A673 (cell line): Measurements from ENCODE around the gene MCAT.

Experiments used
- CTCF ChIP-seq: fragments of 300-800, 200-600 bp; sonication (generic); conservative IDR thresholded peaks from 2 replicates; pipeline ENCODE4 v1.5.1; 2017; ENCODE audit warnings: low read depth, mild to moderate bottlenecking, antibody characterized with exemption, low read length, moderate library complexity, mixed read lengths
- EZH2 ChIP-seq: fragments of 200-600 bp; sonication (generic); IDR thresholded peaks from 2 replicates; pipeline ENCODE4 v1.6.1; 2017; ENCODE audit warnings: borderline replicate concordance, low read depth, mild to moderate bottlenecking, mixed read lengths, antibody characterized with exemption, low read length; ENCODE audit not compliant: poor library complexity, severe bottlenecking

GRCh38 chr22:43118953-43119458 lies 24.2 kb downstream of the MCAT start:
- TF ChIP-seq CTCF (no peak), EZH2 (no peak)
